HEK293T (cell line): ENCODE results near the gene FBXO33.
"Not testable (repeated sequence)": the region's sequence is repeated elsewhere in the genome, so short reads cannot be mapped to it uniquely, and the experiment has no call there.

ENCODE experiments used
- CTCF ChIA-PET: fragments of 350-600 bp; formaldehyde crosslinking; extraction: SDS; loops from one replicate; lab custom pipeline; 2021; ENCODE audit warnings: antibody characterized with exemption, inconsistent platforms; lab: Yijun Ruan, JAX
- POLR2A ChIA-PET: fragments of 350-600 bp; formaldehyde crosslinking; extraction: SDS; loops from one replicate; lab custom pipeline; 2020; ENCODE audit warnings: antibody characterized with exemption, inconsistent platforms; lab: Yijun Ruan, JAX
- DNase-seq: peaks from one replicate; pipeline ENCODE4 v3.0.0; 2012; ENCODE audit warnings: mixed read lengths; ENCODE audit errors: extremely low spot score
- ARNT ChIP-seq: fragments of 450-650 bp; IDR thresholded peaks from 2 replicates; pipeline ENCODE4 v1.6.1; 2017; ENCODE audit warnings: mild to moderate bottlenecking
- BHLHE40 ChIP-seq: fragments of 450-650 bp; IDR thresholded peaks from 2 replicates; pipeline ENCODE4 v1.6.1; 2016; ENCODE audit warnings: mild to moderate bottlenecking, moderate library complexity, borderline replicate concordance
- CTBP1 ChIP-seq: fragments of 450-650 bp; IDR thresholded peaks from 2 replicates; pipeline ENCODE4 v1.6.1; 2016; ENCODE audit warnings: borderline replicate concordance
- ELF4 ChIP-seq: fragments of 450-650 bp; IDR thresholded peaks from 2 replicates; pipeline ENCODE4 v1.6.1; 2017; ENCODE audit warnings: antibody characterized with exemption
- FOXA1 ChIP-seq: fragments of 450-650 bp; IDR thresholded peaks from 2 replicates; pipeline ENCODE4 v1.6.1; 2016; ENCODE audit warnings: mild to moderate bottlenecking
- FOXK2 ChIP-seq: fragments of 450-650 bp; IDR thresholded peaks from 2 replicates; pipeline ENCODE4 v1.6.1; 2016; ENCODE audit warnings: mild to moderate bottlenecking
- FOXM1 ChIP-seq: fragments of 450-650 bp; IDR thresholded peaks from 2 replicates; pipeline ENCODE4 v1.6.1; 2017; ENCODE audit warnings: mild to moderate bottlenecking, borderline replicate concordance
- HDGF ChIP-seq: fragments of 450-650 bp; IDR thresholded peaks from 2 replicates; pipeline ENCODE4 v1.6.1; 2017; ENCODE audit warnings: antibody characterized with exemption, borderline replicate concordance
- L3MBTL2 ChIP-seq: fragments of 450-650 bp; conservative IDR thresholded peaks from 2 replicates; pipeline ENCODE4 v1.6.1; 2016; ENCODE audit warnings: mild to moderate bottlenecking
- LEF1 ChIP-seq: fragments of 450-650 bp; IDR thresholded peaks from 2 replicates; pipeline ENCODE4 v1.6.1; 2017; ENCODE audit warnings: mild to moderate bottlenecking, borderline replicate concordance
- NFRKB ChIP-seq: fragments of 450-650 bp; IDR thresholded peaks from 2 replicates; pipeline ENCODE4 v1.6.1; 2016; ENCODE audit warnings: mild to moderate bottlenecking, moderate library complexity
- SP1 ChIP-seq: fragments of 450-650 bp; IDR thresholded peaks from 2 replicates; pipeline ENCODE4 v1.6.1; 2017
- SUZ12 ChIP-seq: fragments of 450-650 bp; IDR thresholded peaks from 2 replicates; pipeline ENCODE4 v1.6.1; 2016; ENCODE audit warnings: mild to moderate bottlenecking
- TARDBP ChIP-seq: fragments of 450-650 bp; IDR thresholded peaks from 2 replicates; pipeline ENCODE4 v1.6.1; 2016
- ZNF384 ChIP-seq: fragments of 450-650 bp; IDR thresholded peaks from 2 replicates; pipeline ENCODE4 v1.6.1; 2016
- TF ChIP-seq, protein P1 (sequence below): fragments of 450-650 bp; IDR thresholded peaks from 2 replicates; pipeline ENCODE4 v1.6.1; 2016

Gene FBXO33

DNA sequence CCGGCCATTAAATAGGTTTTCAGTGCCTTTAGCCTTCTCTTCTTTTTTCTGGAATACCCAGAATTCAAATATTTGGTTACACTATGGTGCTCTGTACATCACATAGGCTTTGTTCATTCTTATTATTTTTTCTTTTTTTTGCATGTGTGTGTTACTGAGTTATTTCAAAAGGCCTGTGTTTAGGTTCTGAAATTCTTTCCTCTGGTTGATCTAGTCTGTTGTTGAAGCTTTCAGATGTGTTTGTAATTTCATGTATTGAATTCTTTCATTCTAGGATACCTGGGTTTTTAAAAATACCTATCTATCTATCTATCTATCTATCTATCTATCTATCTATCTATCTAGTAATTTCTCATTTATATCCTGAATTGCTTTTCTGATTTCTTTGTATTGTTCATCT lies 66.9 kb downstream of the FBXO33 start:
- ChIA-PET CTCF (interaction anchor here (0.8 to 1.7 kb wide), 2 partner anchors 134 to 149 kb away, joined by 3 to 4 read pairs; no protein-coding TSS in a partner anchor), POLR2A (no interaction called here)
- TF ChIP-seq ZNF384 (no peak), SP1 (no peak), FOXA1 (no peak), SUZ12 (no peak), FOXM1 (no peak), ARNT (no peak), ELF4 (no peak)
- no peak for DNase-seq

DNA sequence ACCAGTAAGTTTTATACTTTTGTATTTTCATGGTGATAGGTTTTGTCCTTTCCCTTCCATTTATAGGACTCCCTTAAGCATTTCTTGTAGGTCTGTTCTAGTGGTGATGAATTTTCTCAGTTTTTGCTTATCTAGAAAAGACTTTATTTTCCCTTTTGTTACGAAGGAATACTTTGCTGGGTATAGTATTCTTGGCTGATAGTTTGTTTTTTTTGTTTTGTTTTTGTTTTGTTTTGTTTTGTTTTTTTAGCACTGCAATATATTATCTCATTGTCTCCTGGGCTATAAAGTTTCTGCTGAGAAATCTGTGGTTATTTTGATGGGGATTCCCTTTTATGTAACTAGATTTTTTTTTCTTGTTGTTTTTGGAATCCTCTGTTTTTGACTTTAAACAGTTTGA lies 67.7 kb downstream of the FBXO33 start:
- no peak for DNase-seq
- ChIA-PET CTCF (interaction anchor here (1.7 kb wide), 1 partner anchor 133 kb away, joined by 4 read pairs; no protein-coding TSS in a partner anchor), POLR2A (no interaction called here)
- TF ChIP-seq, protein P1, sequence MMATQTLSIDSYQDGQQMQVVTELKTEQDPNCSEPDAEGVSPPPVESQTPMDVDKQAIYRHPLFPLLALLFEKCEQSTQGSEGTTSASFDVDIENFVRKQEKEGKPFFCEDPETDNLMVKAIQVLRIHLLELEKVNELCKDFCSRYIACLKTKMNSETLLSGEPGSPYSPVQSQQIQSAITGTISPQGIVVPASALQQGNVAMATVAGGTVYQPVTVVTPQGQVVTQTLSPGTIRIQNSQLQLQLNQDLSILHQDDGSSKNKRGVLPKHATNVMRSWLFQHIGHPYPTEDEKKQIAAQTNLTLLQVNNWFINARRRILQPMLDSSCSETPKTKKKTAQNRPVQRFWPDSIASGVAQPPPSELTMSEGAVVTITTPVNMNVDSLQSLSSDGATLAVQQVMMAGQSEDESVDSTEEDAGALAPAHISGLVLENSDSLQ: no peak
- TF ChIP-seq HDGF: no peak
- TF ChIP-seq ELF4: no peak
- TF ChIP-seq BHLHE40: no peak
- no peak for TF ChIP-seq FOXA1
- TF ChIP-seq LEF1: no peak
- no peak for TF ChIP-seq FOXK2
- no peak for TF ChIP-seq CTBP1
- no peak for TF ChIP-seq TARDBP
- TF ChIP-seq NFRKB: no peak

DNA sequence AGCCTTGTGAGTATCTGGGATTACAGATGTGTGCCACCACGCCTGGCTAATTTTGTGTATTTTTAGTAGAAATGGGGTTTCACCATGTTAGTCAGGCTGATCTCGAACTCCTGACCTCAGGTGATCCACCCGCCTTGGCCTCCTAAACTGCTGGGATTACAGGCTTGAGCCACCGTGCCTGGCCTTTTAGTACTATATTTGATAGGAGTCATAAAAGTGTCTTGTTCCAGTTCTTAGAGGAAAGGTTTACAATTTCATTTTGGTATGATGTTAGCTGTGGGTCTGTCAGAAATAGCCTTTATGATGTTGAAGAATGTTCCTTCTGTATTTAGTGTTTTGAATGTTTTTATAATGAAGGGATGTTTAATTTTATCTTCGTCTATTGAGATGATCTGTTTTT lies 70.7 kb downstream of the FBXO33 start:
- POLR2A ChIA-PET, CTCF ChIA-PET, DNase-seq: not testable (repeated sequence)

DNA sequence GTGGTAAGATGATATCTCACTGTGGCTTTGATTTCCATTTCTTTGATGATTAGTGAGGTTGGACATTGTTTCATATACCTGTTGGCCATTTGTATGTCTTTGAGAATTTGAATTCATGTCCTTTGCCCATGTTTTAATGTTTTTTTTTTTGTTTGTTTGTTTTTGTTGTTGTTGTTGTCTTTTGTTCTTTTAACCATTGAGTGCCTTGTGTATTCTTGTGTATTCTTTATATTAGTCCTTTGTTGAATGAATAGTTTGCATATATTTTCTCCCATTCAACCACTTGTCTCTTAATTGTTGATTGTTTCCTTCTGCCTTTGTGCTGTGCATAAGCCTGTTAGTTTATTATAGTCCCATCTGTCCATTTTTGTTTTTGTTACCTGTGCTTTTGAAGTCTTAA lies 71.9 kb downstream of the FBXO33 start:
- no peak for DNase-seq
- CTCF ChIA-PET: no interaction called here
- TF ChIP-seq BHLHE40: no peak
- no peak for TF ChIP-seq SP1
- TF ChIP-seq CTBP1: no peak
- TF ChIP-seq ZNF384: no peak
- no peak for TF ChIP-seq HDGF
- no peak for TF ChIP-seq NFRKB
- no peak for TF ChIP-seq FOXM1
- TF ChIP-seq FOXK2: no peak
- TF ChIP-seq LEF1: no peak
- TF ChIP-seq L3MBTL2: no peak
- TF ChIP-seq ARNT: no peak
- TF ChIP-seq FOXA1: no peak
- no peak for TF ChIP-seq TARDBP
- TF ChIP-seq ELF4: no peak
- TF ChIP-seq, protein P1: no peak
- no peak for TF ChIP-seq SUZ12
- POLR2A ChIA-PET: no interaction called here

DNA sequence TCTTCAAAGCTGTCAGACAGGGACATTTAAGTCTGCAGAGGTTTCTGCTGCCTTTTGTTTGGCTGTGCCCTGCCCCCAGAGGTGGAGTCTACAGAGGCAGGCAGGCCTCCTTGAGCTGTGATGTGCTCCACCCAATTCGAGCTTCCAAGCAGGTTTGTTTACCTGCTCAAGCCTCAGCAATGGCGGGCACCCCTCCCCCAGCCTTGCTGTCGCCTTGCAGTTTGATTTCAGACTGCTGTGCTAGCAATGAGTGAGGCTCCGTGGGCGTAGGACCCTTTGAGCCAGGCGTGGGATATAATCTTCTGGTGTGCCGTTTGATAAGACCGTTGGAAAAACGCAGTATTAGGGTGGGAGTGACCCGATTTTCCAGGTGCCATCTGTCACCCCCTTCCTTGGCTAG lies 73.2 kb downstream of the FBXO33 start:
- DNase-seq, CTCF ChIA-PET, POLR2A ChIA-PET: not testable (repeated sequence)

DNA sequence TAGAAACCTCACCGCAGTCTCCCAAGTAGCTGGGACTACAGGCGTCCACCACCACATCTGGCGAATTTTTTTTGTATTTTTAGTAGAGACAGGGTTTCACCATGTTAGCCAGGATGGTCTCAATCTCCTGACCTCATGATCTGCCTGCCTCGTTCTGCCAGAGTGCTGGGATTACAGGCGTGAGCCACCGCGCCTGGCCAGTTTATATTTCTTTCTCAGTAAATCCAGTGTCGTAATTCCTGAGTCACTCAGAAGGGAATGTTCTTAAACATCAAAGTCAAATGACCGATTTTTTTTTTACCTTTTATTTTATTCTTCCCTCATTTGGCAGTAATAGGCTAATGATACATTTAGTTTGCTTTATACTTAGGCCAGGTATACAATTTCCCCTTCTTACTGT lies 80.5 kb downstream of the FBXO33 start:
- TF ChIP-seq BHLHE40: no peak
- TF ChIP-seq, protein P1: no peak
- TF ChIP-seq CTBP1: no peak
- no peak for TF ChIP-seq ARNT
- no peak for TF ChIP-seq SP1
- DNase-seq: no peak
- POLR2A ChIA-PET: no interaction called here
- CTCF ChIA-PET: no interaction called here

DNA sequence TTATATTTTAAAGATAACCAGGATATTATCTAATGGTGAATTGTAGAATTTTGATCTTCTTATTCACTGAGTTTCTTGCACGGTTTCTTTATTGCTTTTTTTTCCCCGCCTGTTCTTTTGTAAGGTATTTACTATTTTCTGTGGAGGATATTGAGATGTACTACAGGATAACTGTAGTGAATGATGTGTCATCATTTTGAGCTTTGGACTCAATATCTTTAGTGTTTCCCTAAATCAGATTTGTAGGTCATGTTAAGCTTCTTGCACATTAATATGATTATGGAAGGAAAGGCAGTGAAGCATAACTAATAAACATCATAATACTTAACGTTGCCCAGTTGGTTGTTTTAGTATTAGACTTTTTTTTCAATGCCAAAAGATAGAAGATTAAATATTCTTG lies 81.4 kb downstream of the FBXO33 start:
- TF ChIP-seq TARDBP (no peak), FOXM1 (no peak), NFRKB (no peak), CTBP1 (no peak), ELF4 (no peak), LEF1 (no peak), BHLHE40 (no peak), HDGF (no peak), SUZ12 (no peak), L3MBTL2 (no peak), FOXK2 (no peak), FOXA1 (no peak), ARNT (no peak), SP1 (no peak), ZNF384 (no peak)
- TF ChIP-seq, protein P1: no peak
- DNase-seq: no peak
- POLR2A ChIA-PET: no interaction called here
- CTCF ChIA-PET: no interaction called here
